ENCODE results near the gene ABHD14A.

The ABHD14A gene

DNA sequence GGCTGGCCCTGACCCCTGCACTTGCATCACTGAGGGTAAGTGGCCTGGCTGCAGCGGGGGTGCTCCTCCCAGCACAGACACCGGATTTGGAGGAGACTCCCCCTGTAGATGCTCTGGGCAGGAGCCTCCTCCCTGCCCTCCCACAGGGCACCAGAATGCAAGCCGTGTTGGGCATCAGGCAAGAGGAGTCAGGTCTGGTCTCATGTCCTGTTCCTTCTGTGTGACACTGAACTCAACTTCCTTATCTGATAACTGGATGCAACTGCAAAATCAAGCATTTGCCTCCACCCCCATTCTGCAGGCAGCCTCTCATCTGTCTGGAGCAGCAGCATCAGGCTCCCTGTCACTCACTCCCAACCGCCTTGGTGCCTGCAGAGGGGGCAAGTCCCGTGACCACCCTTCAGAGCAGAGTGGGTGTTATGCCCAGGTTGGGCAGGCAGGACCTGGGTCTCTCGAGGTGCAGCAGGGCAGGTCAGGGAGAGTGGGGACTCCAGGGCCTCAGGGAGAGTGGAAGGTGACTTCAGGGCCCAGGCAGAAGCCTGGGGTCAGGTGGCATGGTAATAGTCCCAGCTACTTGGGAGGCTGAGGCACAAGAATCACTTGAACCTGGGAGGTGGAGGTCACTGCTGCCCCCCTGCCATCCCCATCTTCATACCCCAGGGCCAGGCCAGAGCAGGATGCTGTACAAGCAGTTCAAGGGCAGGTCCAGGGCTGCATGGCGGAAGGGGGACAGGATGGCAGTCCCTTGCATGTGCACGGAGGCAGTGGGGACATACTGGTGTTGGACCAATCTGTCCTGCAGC is 31.4 kb downstream of the ABHD14A start:
- CTCF ChIA-PET: interaction anchor here (0.7 to 18.2 kb wide), 21 partner anchors 8 to 333 kb away, joined by 3 to 779 read pairs (median 6); partner anchors contain the start of genes ABHD14A, ABHD14B, DUSP7 and POC1A
- no peak for DNase-seq (ENCODE audit: low read depth, low spot score)
- no peak for TF ChIP-seq CTCF (IDR thresholded peaks at IDR 0.05; ENCODE audit: insufficient read depth, low read length, missing control alignments)
- H3K4me3 ChIP-seq (ENCODE audit: low read depth, low read length): no peak overlapping the region; the same call in 1 of the 2 replicates
- POLR2A ChIA-PET: interaction anchor here (0.9 to 1.1 kb wide), 4 partner anchors 10 to 148 kb away, joined by 3 to 4 read pairs (median 4); partner anchors contain the start of genes POC1A and RPL29

- no peak overlapping the region for H3K4me3 ChIP-seq (ENCODE audit: low read depth, low read length)
- POLR2A ChIA-PET: no interaction called here
- TF ChIP-seq CTCF (IDR thresholded peaks at IDR 0.05; ENCODE audit: insufficient read depth, low read length, missing control alignments): no peak
- no peak for DNase-seq (ENCODE audit: low read depth, low spot score)
- CTCF ChIA-PET: interaction anchor here (0.8 to 18.2 kb wide), 6 partner anchors 16 to 189 kb away, joined by 3 to 779 read pairs (median 8); no protein-coding TSS in a partner anchor
Observed at GRCh38 chr3:52006820-52007133, 31.9 kb downstream of the ABHD14A start.

DNA sequence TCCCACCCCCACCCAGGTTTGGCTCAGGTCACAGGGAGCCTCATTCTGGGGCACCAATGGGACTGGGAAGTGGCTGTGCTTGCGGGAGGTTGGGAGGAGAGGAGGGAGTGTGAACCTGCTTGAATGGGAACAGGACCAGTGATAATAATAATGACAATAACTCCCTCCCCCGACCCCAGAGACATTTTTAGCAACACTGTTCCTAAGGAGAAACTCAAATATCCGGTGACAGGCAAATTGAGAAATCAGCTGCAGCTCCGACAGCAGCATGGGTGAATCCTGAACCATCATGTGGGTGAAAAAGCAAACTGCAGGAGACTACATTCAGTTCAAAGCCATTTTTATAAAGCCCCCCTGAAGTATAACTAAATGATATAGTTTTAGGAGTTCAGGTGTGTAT is 32.4 kb downstream of the ABHD14A start:
- POLR2A ChIA-PET: interaction anchor here (0.5 kb wide), 1 partner anchor 39 kb away, joined by 3 read pairs; no protein-coding TSS in a partner anchor

GRCh38 chr3:52010431-52010830 is 35.6 kb downstream of the ABHD14A start:
- POLR2A ChIA-PET: interaction anchor here (0.6 kb wide), 1 partner anchor 41 kb away, joined by 3 read pairs; no protein-coding TSS in a partner anchor
- TF ChIP-seq CTCF (IDR thresholded peaks at IDR 0.05; ENCODE audit: insufficient read depth, low read length, missing control alignments): no peak
- DNase-seq (ENCODE audit: low read depth, low spot score): no peak
- H3K4me3 ChIP-seq (ENCODE audit: low read depth, low read length): no peak overlapping the region
- CTCF ChIA-PET: interaction anchor here (9.5 to 18.2 kb wide), 3 partner anchors 8 to 133 kb away, joined by 99 to 779 read pairs (median 725); no protein-coding TSS in a partner anchor

More for the DNA sequence above, 32.4 kb downstream of the ABHD14A start:
- CTCF ChIA-PET: interaction anchor here (1.0 to 18.2 kb wide), 4 partner anchors 14 to 136 kb away, joined by 4 to 779 read pairs (median 366); no protein-coding TSS in a partner anchor
- no peak overlapping the region for H3K4me3 ChIP-seq (ENCODE audit: low read depth, low read length)
- no peak for TF ChIP-seq CTCF (IDR thresholded peaks at IDR 0.05; ENCODE audit: insufficient read depth, low read length, missing control alignments)
- no peak for DNase-seq (ENCODE audit: low read depth, low spot score)

DNA sequence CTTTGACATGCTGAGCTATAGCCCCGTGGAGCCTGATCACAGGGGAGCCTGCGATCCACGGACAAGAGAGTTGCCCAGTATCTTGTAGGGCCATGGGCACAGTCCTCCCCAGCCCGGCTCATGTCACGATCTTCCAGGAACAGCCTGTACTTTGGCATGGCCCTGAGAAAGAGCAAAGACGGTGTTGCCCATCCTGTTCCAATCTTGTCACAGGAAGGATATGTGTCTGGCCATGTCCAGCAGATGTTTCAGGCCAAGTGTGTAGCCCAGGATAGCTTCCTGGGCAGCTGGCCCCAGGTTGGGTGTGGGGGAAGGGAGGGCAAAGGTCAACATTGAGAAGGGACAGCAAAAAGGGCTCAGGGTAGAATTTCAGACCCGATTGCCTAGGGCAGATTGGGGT is 37.8 kb downstream of the ABHD14A start:
- CTCF ChIA-PET: interaction anchor here (1.4 to 18.2 kb wide), 6 partner anchors 10 to 131 kb away, joined by 3 to 779 read pairs (median 60); no protein-coding TSS in a partner anchor

More for the DNA sequence above, 37.8 kb downstream of the ABHD14A start:
- no peak for TF ChIP-seq CTCF (IDR thresholded peaks at IDR 0.05; ENCODE audit: insufficient read depth, low read length, missing control alignments)
- no peak for DNase-seq (ENCODE audit: low read depth, low spot score)
- POLR2A ChIA-PET: interaction anchor here (1.2 kb wide), 1 partner anchor 44 kb away, joined by 3 read pairs; no protein-coding TSS in a partner anchor
- no peak overlapping the region for H3K4me3 ChIP-seq (ENCODE audit: low read depth, low read length)
